Epithelial cell of proximal tubule (primary cell): ENCODE measurements around the gene SLC7A6. TPM values are rescaled to one million over a fixed set of nuclear protein-coding genes. Genes with fewer than 3 reads are reported as not detected.
A peak's percentile ranks its signal among the peaks of the same experiment; 100 is the strongest.

Experiments used
- DNase-seq: peaks from one replicate; pipeline ENCODE4 v3.0.0-alpha.2; 2011; ENCODE audit warnings: low read depth
- H3K4me3 ChIP-seq: 2 replicates; pipeline ENCODE4 v1.5.1; 2011; ENCODE audit warnings: low read depth, mild to moderate bottlenecking, low read length
- CTCF ChIP-seq: conservative IDR thresholded peaks from 2 replicates; pipeline ENCODE4 v1.5.1; 2012; ENCODE audit warnings: low read depth, mild to moderate bottlenecking, low read length
- total RNA-seq: library from RNA; depleted of rRNA; stranded (reverse); fragments of >200 nt; gene quantifications from 2 replicates; pipeline ENCODE4 v1.2.3, GENCODE V29; 2015

Gene SLC7A6
- total RNA-seq, 1 donor from 2014 or later: 10.6 TPM

- H3K4me3 ChIP-seq: no peak overlapping the region
- DNase-seq: no peak
- no peak for TF ChIP-seq CTCF
Observed at GRCh38 chr16:68299571-68300453, 35.5 kb downstream of the SLC7A6 start.

- no peak for DNase-seq
- no peak for TF ChIP-seq CTCF
- no peak overlapping the region for H3K4me3 ChIP-seq
Observed at GRCh38 chr16:68300734-68301459, 36.6 kb downstream of the SLC7A6 start.

GRCh38 chr16:68306633-68307032, 42.3 kb downstream of the SLC7A6 start:
- no peak for DNase-seq
- H3K4me3 ChIP-seq: no peak overlapping the region
- TF ChIP-seq CTCF: no peak

GRCh38 chr16:68309799-68310198, 45.5 kb downstream of the SLC7A6 start:
- no peak for DNase-seq
- TF ChIP-seq CTCF: no peak
- H3K4me3 ChIP-seq: peak overlapping the region; percentile 92

GRCh38 chr16:68310437-68310773, 46.1 kb downstream of the SLC7A6 start:
- no peak for DNase-seq
- TF ChIP-seq CTCF: no peak
- H3K4me3 ChIP-seq: peak overlapping the region; percentile 92

- TF ChIP-seq CTCF: peak; percentile 30
- H3K4me3 ChIP-seq: peak within 1 kb of the TSS; percentile 92
- no peak for DNase-seq
Observed at GRCh38 chr16:68310774-68311511, 46.6 kb downstream of the SLC7A6 start, which contains the start of the genes PRMT7 and SLC7A6OS. TSS of gene PRMT7 (plus strand) at chr16:68311019. CDS start at chr16:68315980, 4,961 bp downstream. TSS of gene SLC7A6OS (minus strand) at chr16:68310946. CDS start at chr16:68310926, 20 bp downstream.
